K562 (cell line): ENCODE results near the gene DGCR2.

Source experiments
- CREB1 ChIP-seq, 2 experiments: sonication (generic) in 1 of 2; formaldehyde crosslinking in 1 of 2; IDR thresholded peaks; 2 replicates each; pipeline versions ENCODE4 v1.6.1 to v1.8.0; 2012 to 2022; ENCODE audit warnings: inconsistent platforms in 1 of 2, mild to moderate bottlenecking in 1 of 2, missing genetic modification reagents in 1 of 2, moderate library complexity in 1 of 2
- FOXK2 ChIP-seq, 2 experiments: fragments of 450-650 bp; IDR thresholded peaks in 1 of 2; conservative IDR thresholded peaks in 1 of 2; 2 replicates each; pipeline ENCODE4 v1.6.1; 2016; ENCODE audit warnings: low read depth in 2 of 2, mild to moderate bottlenecking in 1 of 2
- HCFC1 ChIP-seq: IDR thresholded peaks from 2 replicates; pipeline ENCODE4 v1.6.1; 2012; ENCODE audit warnings: low read depth, low read length, improper control_type of control experiment
- NFRKB ChIP-seq: fragments of 450-650 bp; IDR thresholded peaks from 2 replicates; pipeline ENCODE4 v1.6.1; 2016; ENCODE audit warnings: low read depth
- PHF21A ChIP-seq: fragments of 450-650 bp; IDR thresholded peaks from 2 replicates; pipeline ENCODE4 v1.6.1; 2017; ENCODE audit warnings: low read depth, borderline replicate concordance
- POLR2A ChIP-seq: fragments of 450-650 bp; conservative IDR thresholded peaks from 2 replicates; pipeline ENCODE4 v1.6.1; 2016
- POLR2AphosphoS2 ChIP-seq: IDR thresholded peaks from 2 replicates; pipeline ENCODE4 v1.6.1; 2012; ENCODE audit warnings: low read length, improper control_type of control experiment
- RBM34 ChIP-seq: fragments of 200-400 bp; formaldehyde crosslinking; IDR thresholded peaks from 2 replicates; pipeline ENCODE4 v1.6.1; 2018; ENCODE audit warnings: low read length, borderline replicate concordance; ENCODE audit not compliant: insufficient read depth
- SAFB2 ChIP-seq: fragments of 200-400 bp; formaldehyde crosslinking; IDR thresholded peaks from 2 replicates; pipeline ENCODE4 v1.6.1; 2018; ENCODE audit warnings: borderline replicate concordance, low read length, low read depth, moderate library complexity; ENCODE audit not compliant: severe bottlenecking
- ZNF24 ChIP-seq: fragments of 450-650 bp; IDR thresholded peaks from 2 replicates; pipeline ENCODE4 v1.6.1; 2016
- TF ChIP-seq, protein P1 (sequence below), 3 experiments: IDR thresholded peaks in 2 of 3; conservative IDR thresholded peaks in 1 of 3; 2 replicates each; pipeline ENCODE4 v1.5.1; 2011 to 2012; ENCODE audit warnings: low read length in 3 of 3, mild to moderate bottlenecking in 3 of 3, control low read depth in 2 of 3, improper control_type of control experiment in 1 of 3, inconsistent platforms in 1 of 3, low read depth in 1 of 3, mixed read lengths in 1 of 3, moderate library complexity in 1 of 3; ENCODE audit not compliant: insufficient read depth in 2 of 3
- TF ChIP-seq, protein P2 (sequence below): fragments of 450-650 bp; formaldehyde crosslinking; conservative IDR thresholded peaks from 2 replicates; pipeline ENCODE4 v1.4.0; 2022; ENCODE audit warnings: mild to moderate bottlenecking, missing genetic modification characterization
- TF ChIP-seq, protein P3 (sequence below): sonication (generic); formaldehyde crosslinking; IDR thresholded peaks from 2 replicates; pipeline ENCODE4 v1.9.0; 2022; ENCODE audit warnings: mild to moderate bottlenecking, missing genetic modification reagents
- TF ChIP-seq, protein P4 (sequence below): fragments of 250-450 bp; sonication (Bioruptor Pico); IDR thresholded peaks from 2 replicates; pipeline ENCODE4 v1.4.0; 2020; ENCODE audit warnings: mild to moderate bottlenecking, moderate library complexity

DNA sequence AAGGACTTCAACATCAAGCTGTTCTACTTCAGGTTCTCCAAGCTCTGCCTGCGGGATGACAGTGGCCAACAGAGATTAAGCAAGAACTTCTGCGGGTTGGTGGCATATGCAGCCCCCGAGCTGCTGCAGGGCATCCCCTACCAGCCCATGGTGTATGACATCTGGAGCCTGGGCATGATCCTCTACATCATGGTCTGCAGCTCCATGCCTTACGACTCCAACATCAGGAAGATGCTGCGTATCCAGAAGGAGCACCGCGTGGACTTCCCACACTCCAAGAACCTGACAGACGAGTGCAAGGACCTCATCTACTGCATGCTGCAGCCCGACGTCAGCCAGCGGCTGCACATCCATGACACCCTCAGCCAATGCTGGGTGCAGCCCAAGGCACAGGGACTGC is 2.8 kb upstream of the DGCR2 start:
- TF ChIP-seq, protein P1, sequence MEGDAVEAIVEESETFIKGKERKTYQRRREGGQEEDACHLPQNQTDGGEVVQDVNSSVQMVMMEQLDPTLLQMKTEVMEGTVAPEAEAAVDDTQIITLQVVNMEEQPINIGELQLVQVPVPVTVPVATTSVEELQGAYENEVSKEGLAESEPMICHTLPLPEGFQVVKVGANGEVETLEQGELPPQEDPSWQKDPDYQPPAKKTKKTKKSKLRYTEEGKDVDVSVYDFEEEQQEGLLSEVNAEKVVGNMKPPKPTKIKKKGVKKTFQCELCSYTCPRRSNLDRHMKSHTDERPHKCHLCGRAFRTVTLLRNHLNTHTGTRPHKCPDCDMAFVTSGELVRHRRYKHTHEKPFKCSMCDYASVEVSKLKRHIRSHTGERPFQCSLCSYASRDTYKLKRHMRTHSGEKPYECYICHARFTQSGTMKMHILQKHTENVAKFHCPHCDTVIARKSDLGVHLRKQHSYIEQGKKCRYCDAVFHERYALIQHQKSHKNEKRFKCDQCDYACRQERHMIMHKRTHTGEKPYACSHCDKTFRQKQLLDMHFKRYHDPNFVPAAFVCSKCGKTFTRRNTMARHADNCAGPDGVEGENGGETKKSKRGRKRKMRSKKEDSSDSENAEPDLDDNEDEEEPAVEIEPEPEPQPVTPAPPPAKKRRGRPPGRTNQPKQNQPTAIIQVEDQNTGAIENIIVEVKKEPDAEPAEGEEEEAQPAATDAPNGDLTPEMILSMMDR (IDR thresholded peaks at IDR 0.05 in 2 of 3, conservative IDR thresholded peaks at IDR 0.05 in 1 of 3; ENCODE audit: insufficient read depth in 2 of 3, low read depth in 1 of 3, low read length in 3 of 3): no peak
- TF ChIP-seq, protein P2, sequence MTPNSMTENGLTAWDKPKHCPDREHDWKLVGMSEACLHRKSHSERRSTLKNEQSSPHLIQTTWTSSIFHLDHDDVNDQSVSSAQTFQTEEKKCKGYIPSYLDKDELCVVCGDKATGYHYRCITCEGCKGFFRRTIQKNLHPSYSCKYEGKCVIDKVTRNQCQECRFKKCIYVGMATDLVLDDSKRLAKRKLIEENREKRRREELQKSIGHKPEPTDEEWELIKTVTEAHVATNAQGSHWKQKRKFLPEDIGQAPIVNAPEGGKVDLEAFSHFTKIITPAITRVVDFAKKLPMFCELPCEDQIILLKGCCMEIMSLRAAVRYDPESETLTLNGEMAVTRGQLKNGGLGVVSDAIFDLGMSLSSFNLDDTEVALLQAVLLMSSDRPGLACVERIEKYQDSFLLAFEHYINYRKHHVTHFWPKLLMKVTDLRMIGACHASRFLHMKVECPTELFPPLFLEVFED (CRISPR knock-in tag): no peak
- TF ChIP-seq NFRKB (no peak), PHF21A (no peak), HCFC1 (no peak), FOXK2 (conservative IDR thresholded peaks at IDR 0.05 in 1 of 2, IDR thresholded peaks at IDR 0.05 in 1 of 2; ENCODE audit: low read depth in 2 of 2) (no peak), CREB1 (IDR thresholded peaks at IDR 0.05) (no peak), CREB1 (CRISPR knock-in tag; IDR thresholded peaks at IDR 0.05) (no peak), RBM34 (no peak), POLR2A (no peak), POLR2AphosphoS2 (no peak), ZNF24 (no peak), SAFB2 (no peak)
- TF ChIP-seq, protein P3, sequence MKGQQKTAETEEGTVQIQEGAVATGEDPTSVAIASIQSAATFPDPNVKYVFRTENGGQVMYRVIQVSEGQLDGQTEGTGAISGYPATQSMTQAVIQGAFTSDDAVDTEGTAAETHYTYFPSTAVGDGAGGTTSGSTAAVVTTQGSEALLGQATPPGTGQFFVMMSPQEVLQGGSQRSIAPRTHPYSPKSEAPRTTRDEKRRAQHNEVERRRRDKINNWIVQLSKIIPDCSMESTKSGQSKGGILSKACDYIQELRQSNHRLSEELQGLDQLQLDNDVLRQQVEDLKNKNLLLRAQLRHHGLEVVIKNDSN (CRISPR knock-in tag): no peak
- TF ChIP-seq, protein P4, sequence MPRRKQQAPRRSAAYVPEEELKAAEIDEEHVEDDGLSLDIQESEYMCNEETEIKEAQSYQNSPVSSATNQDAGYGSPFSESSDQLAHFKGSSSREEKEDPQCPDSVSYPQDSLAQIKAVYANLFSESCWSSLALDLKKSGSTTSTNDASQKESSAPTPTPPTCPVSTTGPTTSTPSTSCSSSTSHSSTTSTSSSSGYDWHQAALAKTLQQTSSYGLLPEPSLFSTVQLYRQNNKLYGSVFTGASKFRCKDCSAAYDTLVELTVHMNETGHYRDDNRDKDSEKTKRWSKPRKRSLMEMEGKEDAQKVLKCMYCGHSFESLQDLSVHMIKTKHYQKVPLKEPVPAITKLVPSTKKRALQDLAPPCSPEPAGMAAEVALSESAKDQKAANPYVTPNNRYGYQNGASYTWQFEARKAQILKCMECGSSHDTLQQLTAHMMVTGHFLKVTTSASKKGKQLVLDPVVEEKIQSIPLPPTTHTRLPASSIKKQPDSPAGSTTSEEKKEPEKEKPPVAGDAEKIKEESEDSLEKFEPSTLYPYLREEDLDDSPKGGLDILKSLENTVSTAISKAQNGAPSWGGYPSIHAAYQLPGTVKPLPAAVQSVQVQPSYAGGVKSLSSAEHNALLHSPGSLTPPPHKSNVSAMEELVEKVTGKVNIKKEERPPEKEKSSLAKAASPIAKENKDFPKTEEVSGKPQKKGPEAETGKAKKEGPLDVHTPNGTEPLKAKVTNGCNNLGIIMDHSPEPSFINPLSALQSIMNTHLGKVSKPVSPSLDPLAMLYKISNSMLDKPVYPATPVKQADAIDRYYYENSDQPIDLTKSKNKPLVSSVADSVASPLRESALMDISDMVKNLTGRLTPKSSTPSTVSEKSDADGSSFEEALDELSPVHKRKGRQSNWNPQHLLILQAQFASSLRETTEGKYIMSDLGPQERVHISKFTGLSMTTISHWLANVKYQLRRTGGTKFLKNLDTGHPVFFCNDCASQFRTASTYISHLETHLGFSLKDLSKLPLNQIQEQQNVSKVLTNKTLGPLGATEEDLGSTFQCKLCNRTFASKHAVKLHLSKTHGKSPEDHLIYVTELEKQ (CRISPR knock-in tag): no peak
